ENCODE measurements around the gene WDR27. TPM values are rescaled to one million over a fixed set of nuclear protein-coding genes. Genes with fewer than 3 reads are reported as not detected.
A peak's percentile ranks its signal among the peaks of the same experiment; 100 is the strongest.

WDR27 gene
- total RNA-seq, 2 donors from 2014 or later = 17.8 to 53.1 TPM

GRCh38 chr6:169592558-169592957 is 109.3 kb downstream of the WDR27 start:
- no peaks in the 10 kb centered on the region for H3K4me1 ChIP-seq (replicated peaks)
- H3K4me3 ChIP-seq = no peak overlapping the region
- H3K9me3 ChIP-seq = no peaks in the 10 kb centered on the region
- H3K27me3 ChIP-seq (replicated peaks; ENCODE audit: insufficient read depth) = no peaks in the 10 kb centered on the region
- DNase-seq (ENCODE audit: low spot score) = no peak
- 38% methylated on average over 1 of the region's 1 CpG for WGBS
- TF ChIP-seq CTCF (IDR thresholded peaks at IDR 0.05) (no peak), POLR2A (IDR thresholded peaks at IDR 0.05) (no peak), POLR2AphosphoS5 (IDR thresholded peaks at IDR 0.05) (no peak)
- no peak overlapping the region for H3K27ac ChIP-seq
- intact Hi-C loops (cut with DNase I) = no loop called here
- H3K36me3 ChIP-seq = no peaks in the 10 kb centered on the region

DNA sequence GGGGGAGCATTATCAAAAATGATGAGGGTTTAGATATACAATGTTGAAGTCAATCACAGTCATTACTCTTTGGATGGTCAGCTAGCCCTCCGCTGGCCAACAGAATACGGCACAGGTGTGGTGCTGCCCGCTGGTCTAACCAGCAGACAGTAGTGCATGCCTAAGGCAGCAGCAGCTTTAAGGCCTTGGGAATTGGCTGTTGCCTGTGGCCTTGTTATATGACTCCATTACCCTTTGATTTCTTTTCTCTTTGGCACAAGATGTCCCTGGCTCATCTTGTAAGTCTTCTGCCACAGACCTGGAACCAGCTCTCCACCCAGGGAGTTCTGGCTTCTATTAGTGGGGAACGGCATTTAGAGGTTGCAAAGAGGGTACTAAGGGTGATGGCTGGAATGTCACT is 110.2 kb downstream of the WDR27 start:
- H3K27ac ChIP-seq = no peak overlapping the region
- H3K4me1 ChIP-seq (replicated peaks) = no peaks in the 10 kb centered on the region
- intact Hi-C loops (cut with DNase I) = no loop called here
- no peaks in the 10 kb centered on the region for H3K36me3 ChIP-seq
- no peaks in the 10 kb centered on the region for H3K27me3 ChIP-seq (replicated peaks; ENCODE audit: insufficient read depth)
- 71% methylated on average over 4 of the region's 4 CpGs for WGBS
- H3K9me3 ChIP-seq = no peaks in the 10 kb centered on the region
- TF ChIP-seq POLR2AphosphoS5 (IDR thresholded peaks at IDR 0.05) (no peak), CTCF (IDR thresholded peaks at IDR 0.05) (no peak), POLR2A (IDR thresholded peaks at IDR 0.05) (no peak)
- H3K4me3 ChIP-seq = no peak overlapping the region
- DNase-seq (ENCODE audit: low spot score) = no peak

- intact Hi-C loops (cut with DNase I) = no loop called here
- peak overlapping the region in 1 of 2 donors; percentile 4 for H3K27ac ChIP-seq
- WGBS = 91% methylated on average over 10 of the region's 10 CpGs
These were observed 111.4 kb downstream of the WDR27 start for GRCh38 chr6:169590376-169590939.

GRCh38 chr6:169589699-169590257 is 112.1 kb downstream of the WDR27 start:
- H3K4me3 ChIP-seq = no peak overlapping the region
- intact Hi-C loops (cut with DNase I) = no loop called here
- no peaks in the 10 kb centered on the region for H3K4me1 ChIP-seq (replicated peaks)
- TF ChIP-seq POLR2A (IDR thresholded peaks at IDR 0.05) = no peak
- TF ChIP-seq POLR2AphosphoS5 (IDR thresholded peaks at IDR 0.05) = no peak
- TF ChIP-seq CTCF (IDR thresholded peaks at IDR 0.05) = no peak
- H3K9me3 ChIP-seq = no peaks in the 10 kb centered on the region
- WGBS = 50% methylated on average over 6 of the region's 6 CpGs
- no peaks in the 10 kb centered on the region for H3K27me3 ChIP-seq (replicated peaks; ENCODE audit: insufficient read depth)
- peak overlapping the region in 1 of 2 donors; percentile 39 for H3K27ac ChIP-seq
- H3K36me3 ChIP-seq = no peaks in the 10 kb centered on the region
- DNase-seq (ENCODE audit: low spot score) = no peak

More at GRCh38 chr6:169590376-169590939, 111.4 kb downstream of the WDR27 start:
- H3K4me1 ChIP-seq (replicated peaks) = no peaks in the 10 kb centered on the region
- H3K36me3 ChIP-seq = no peaks in the 10 kb centered on the region
- H3K4me3 ChIP-seq = no peak overlapping the region
- no peak for DNase-seq (ENCODE audit: low spot score)
- no peaks in the 10 kb centered on the region for H3K9me3 ChIP-seq
- TF ChIP-seq CTCF (IDR thresholded peaks at IDR 0.05) = no peak
- no peak for TF ChIP-seq POLR2A (IDR thresholded peaks at IDR 0.05)
- no peak for TF ChIP-seq POLR2AphosphoS5 (IDR thresholded peaks at IDR 0.05)
- H3K27me3 ChIP-seq (replicated peaks; ENCODE audit: insufficient read depth) = no peaks in the 10 kb centered on the region

GRCh38 chr6:169589293-169589692 is 112.5 kb downstream of the WDR27 start:
- WGBS = 53% methylated on average over 3 of the region's 3 CpGs
- intact Hi-C loops (cut with DNase I) = no loop called here
- H3K4me1 ChIP-seq (replicated peaks) = no peaks in the 10 kb centered on the region
- H3K9me3 ChIP-seq = no peaks in the 10 kb centered on the region
- no peak overlapping the region for H3K4me3 ChIP-seq
- TF ChIP-seq POLR2AphosphoS5 (IDR thresholded peaks at IDR 0.05) (no peak), CTCF (IDR thresholded peaks at IDR 0.05) (no peak), POLR2A (IDR thresholded peaks at IDR 0.05) (no peak)
- H3K36me3 ChIP-seq = no peaks in the 10 kb centered on the region
- H3K27ac ChIP-seq = peak overlapping the region in 1 of 2 donors; percentile 39
- DNase-seq (ENCODE audit: low spot score) = no peak
- H3K27me3 ChIP-seq (replicated peaks; ENCODE audit: insufficient read depth) = no peaks in the 10 kb centered on the region

Data from prostate gland (tissue), 2 donors.